GM18508 (cell line): ENCODE data around the gene SYNGR4.
"Not testable (repeated sequence)": the region's sequence is repeated elsewhere in the genome, so short reads cannot be mapped to it uniquely, and the experiment has no call there.

Experiments used
- ATAC-seq: cut with Tn5 transposase; IDR thresholded peaks from one replicate; pipeline ENCODE4 v1.9.1; 2021; ENCODE audit warnings: moderate number of reproducible peaks; ENCODE audit not compliant: insufficient read depth, unreplicated experiment

The SYNGR4 gene

DNA sequence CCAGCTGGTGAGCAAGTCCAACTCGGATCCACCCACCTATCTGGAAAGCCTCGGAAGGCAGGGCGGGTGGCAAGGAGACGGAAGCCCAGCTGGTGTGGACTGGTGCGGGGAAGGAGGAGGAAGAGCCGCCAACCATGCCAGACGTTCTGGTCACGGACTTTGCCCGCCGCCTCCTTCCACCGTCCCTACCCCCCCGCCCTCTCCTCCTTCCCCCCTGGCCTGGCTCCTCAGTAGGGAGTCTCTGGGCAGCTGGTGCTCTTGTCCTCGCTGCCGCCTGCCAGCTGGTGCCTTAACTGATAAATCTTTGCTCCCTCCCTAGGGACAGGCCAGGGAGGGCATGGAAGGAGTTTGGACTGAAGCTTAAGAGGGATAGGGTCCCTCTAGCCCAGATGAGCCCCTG lies 4.8 kb downstream of the SYNGR4 start:
- ATAC-seq: no peak

DNA sequence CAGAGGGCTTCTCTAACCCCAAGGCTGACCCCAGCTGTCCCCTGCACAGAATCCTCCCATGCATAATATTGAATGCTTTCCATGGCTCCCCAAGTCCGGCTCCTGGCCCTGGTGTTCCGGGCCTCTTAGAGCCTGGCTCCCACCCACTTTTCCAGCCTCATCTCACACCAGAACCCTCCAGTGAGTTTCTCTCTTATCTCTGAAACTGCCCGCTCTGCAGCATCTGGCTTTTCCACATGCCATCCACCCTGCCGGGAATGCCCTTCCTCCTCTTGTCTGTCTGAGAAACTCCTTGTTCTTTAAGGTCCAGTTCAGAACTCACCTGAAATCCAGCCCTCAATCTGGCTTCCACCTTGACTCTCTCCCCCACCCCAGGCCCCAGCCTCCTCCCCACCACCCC lies 6.8 kb downstream of the SYNGR4 start:
- ATAC-seq: no peak

DNA sequence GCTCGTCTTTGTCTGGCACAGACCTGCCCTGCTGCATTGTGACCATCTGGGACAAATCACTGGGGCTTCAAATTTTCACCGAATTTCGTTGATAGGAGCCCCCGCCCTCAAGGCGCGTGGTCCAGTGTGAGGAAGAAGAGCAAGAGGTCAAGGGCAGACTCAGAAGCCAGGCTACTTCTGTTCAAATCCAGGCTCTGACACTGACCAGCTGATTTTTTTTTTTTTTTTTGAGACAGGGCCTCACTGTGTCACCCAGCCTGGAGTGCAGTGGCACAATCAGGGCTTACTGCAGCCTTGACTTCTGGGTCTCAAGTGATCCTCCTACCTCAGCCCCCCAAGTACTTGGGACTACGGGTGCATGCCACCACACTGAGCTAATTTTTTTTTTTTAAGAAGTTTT lies 7.2 kb downstream of the SYNGR4 start:
- no peak for ATAC-seq

- not testable (repeated sequence) for ATAC-seq
These were observed 7.6 kb downstream of the SYNGR4 start for GRCh38 chr19:48371771-48372170.

- ATAC-seq: no peak
These were observed 8.7 kb downstream of the SYNGR4 start for GRCh38 chr19:48372904-48373303.

GRCh38 chr19:48373567-48373966 lies 9.4 kb downstream of the SYNGR4 start:
- no peak for ATAC-seq

- no peak for ATAC-seq
These were observed 14.0 kb downstream of the SYNGR4 start for GRCh38 chr19:48378194-48378570.

DNA sequence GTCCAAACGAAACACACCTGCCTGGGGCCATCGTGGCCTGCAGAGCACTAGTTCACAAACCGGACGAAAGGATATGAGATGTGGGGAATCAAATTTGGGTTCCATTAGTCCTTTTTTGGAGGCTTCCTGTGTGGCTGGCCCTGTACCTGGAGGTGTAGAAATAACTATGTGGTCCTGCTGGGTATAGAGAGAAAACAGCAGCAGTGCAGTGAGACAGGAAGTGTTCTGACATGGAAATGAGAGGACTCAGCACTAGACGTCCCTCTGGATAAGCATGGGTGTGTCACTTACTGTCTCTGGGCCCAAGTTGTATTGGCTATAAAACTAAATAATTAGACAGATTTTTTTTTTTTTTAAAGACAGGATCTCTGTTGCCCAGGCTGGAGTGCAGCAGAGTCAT lies 14.9 kb downstream of the SYNGR4 start:
- ATAC-seq: no peak

DNA sequence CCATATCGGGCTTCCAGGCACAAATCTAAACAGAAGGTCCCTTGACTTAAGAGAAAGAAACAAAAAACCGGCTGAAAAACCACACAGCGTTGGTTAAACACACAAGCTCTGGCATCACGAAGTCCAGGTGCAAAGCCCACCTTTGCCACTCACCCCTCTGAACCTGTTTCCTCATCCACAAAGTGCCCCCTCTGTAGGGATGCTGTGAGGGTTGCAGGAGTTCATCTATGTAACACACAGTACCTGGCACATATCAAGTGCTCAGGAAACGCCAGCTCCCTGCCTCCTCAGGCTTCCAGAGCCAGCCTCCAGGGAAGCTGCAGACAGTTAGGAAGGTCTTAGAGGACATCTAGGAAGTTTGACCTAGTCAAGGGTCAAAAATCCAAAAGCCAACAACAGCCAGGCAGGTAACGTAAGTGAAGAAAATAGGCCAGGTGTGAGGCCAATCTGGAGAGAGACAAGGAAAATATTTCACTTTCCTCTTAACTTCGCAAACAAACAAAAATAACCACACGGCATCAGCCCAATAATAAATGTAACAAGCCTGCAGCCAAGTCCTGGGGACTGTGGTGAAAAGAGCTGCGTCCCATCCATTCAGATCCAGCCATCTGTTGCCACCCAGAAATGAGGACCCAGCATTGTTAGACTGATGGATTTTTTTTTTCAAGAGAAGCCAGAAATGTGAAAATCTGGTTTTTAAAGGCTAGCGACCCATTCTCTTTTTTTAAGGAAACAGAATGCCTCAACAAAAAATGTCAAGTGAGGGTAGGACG lies 17.2 kb downstream of the SYNGR4 start:
- no peak for ATAC-seq

- no peak for ATAC-seq
These were observed 18.1 kb downstream of the SYNGR4 start for GRCh38 chr19:48382286-48382685.

- no peak for ATAC-seq
These were observed 21.4 kb downstream of the SYNGR4 start for GRCh38 chr19:48385461-48386087.

DNA sequence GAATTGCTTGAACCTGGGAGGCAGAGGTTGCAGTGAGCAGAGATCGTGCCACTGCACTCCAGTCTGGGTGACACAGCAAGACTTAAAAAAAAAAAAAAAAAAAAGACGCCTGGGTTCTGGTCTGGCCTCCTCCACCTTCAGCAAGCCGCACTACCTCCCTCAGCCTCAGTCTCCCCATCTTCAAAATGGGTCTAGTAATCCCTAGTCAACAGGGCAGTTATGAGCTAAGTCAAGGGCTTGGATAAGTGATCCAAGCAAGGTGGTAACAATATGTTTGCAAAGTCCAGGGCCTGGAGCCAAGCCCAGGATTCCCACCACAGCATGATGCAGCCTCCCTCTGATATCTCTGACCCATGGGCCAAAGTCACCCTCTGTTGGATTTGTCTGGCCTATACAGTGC lies 22.8 kb downstream of the SYNGR4 start:
- no peak for ATAC-seq

DNA sequence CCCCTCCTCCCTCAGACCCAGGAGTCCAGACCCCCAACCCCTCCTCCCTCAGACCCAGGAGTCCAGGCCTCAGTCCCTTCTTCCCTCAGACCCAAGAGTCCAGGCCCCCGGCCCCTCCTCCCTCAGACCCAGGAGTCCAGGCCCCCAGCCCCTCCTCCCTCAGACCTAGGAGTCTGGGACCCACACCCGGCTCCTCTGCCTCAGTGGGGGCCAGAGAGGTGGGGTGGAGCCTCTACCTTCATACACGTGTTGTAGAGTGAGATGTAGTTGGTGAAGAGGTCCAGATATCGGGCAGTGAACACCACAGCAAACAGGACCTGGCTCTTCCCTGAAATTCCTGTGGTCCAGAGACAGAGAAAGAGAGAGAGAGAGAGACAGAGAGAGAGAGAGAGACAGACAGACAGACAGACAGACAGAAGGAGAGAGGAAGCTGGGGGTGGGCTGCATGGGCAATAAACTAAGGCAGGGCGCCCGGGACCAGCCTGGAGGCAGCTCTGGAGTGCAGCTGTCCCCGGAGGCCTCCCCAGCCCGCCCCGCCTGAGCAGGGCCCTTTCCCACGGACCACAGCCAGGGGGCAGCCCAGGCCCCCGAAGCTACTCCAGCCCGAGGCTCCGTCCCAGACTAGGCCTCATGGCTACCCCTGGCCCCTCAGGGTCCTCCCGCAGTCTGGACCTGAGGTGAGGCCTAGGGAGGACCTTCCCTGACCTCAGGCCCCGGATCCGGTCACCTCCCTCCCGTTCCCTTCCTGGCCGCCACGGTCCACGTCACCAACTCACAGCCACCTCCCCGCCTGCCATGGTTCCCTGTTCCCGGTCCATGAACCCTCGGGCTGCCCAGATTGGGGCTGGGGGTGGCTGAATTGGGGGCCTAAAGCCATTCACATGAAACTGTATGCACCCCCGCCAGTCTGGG lies 26.3 kb downstream of the SYNGR4 start:
- ATAC-seq: no peak

DNA sequence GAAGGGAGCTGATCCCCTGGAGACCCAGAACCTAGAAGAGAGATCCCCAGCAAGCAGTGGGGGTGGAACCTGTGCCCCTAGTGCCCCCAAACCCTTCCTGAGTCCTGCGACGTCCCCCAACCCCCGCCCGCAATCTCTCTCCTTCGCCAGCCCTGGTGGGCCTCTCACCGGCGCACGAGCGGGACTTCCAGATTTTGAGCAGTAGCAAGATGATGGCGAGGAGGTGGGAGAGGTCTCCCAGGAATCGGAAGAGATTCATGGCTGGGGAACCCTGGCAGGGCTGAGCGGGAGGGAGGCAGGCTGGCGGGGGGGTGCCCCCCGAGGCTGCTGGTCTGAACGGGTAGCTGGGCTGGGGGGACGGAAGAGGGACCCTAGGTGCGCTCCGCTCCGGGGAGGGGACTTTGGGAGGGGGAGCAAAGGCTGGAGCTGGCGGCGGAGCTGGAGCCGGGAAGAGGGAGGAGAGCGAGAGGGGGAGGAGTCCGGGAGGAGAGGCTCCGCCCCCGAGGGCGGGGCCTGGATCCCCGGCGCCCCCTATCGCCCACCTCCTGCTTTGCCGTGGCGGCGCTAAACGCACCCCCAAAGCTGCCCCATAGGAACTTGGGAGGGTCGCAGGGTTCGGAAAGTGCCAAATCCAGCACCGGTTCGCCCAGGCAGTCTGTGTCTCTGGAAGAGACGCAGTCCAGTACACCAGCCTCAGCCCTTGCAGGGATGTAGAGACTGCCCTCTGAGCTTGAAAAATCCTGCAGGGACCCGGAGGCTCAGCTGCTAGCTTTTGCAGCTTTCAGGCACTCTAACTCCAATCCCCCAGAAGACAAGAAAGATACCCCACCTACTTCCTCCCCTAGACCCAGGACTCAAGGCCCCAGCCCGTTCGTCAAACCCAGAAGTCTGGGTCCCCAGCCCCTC lies 27.2 kb downstream of the SYNGR4 start, which contains the start of gene KDELR1:
Gene KDELR1, minus strand, starts transcription at position 452 of the 906 bp plus-strand sequence. Its CDS starts 193 bp downstream, at position 259.
- no peak for ATAC-seq

DNA sequence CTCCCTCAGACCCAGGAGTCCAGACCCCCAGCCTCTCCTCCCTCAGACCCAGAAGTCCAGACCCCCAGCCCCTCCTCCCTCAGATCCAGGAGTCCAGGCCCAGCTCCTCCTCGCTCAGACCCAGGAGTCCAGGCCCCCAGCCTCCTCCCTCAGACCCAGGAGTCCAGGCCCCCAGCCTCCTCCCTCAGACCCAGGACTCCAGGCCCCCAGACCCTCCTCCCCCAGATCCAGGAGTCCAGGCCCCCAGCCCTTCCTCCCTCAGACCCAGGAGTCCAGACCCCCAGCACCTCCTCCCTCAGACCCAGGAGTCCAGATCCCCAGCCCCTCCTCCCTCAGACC lies 27.8 kb downstream of the SYNGR4 start:
- ATAC-seq: not testable (repeated sequence)

- no peak for ATAC-seq
These were observed 28.8 kb downstream of the SYNGR4 start for GRCh38 chr19:48392860-48393558.

- no peak for ATAC-seq
These were observed 29.6 kb downstream of the SYNGR4 start, which contains the start of gene GRIN2D for GRCh38 chr19:48393559-48394330. Gene GRIN2D, plus strand, starts transcription at chr19:48393668. Its CDS starts 4,725 bp downstream, at chr19:48398393.

GRCh38 chr19:48394331-48395169 lies 30.4 kb downstream of the SYNGR4 start:
- ATAC-seq: no peak
